NB4 (cell line): ENCODE data around the gene MISP.

Source experiments
- POLR2A ChIP-seq: IDR thresholded peaks from 2 replicates; pipeline ENCODE4 v1.6.1; 2011; ENCODE audit warnings: mild to moderate bottlenecking; ENCODE audit not compliant: insufficient read length; ENCODE audit errors: extremely low read depth
- TF ChIP-seq, protein P1 (sequence below): IDR thresholded peaks from one replicate; pipeline ENCODE4 v1.5.1; 2012; ENCODE audit warnings: low read depth, low read length

- TF ChIP-seq POLR2A = no peak
- TF ChIP-seq, protein P1, sequence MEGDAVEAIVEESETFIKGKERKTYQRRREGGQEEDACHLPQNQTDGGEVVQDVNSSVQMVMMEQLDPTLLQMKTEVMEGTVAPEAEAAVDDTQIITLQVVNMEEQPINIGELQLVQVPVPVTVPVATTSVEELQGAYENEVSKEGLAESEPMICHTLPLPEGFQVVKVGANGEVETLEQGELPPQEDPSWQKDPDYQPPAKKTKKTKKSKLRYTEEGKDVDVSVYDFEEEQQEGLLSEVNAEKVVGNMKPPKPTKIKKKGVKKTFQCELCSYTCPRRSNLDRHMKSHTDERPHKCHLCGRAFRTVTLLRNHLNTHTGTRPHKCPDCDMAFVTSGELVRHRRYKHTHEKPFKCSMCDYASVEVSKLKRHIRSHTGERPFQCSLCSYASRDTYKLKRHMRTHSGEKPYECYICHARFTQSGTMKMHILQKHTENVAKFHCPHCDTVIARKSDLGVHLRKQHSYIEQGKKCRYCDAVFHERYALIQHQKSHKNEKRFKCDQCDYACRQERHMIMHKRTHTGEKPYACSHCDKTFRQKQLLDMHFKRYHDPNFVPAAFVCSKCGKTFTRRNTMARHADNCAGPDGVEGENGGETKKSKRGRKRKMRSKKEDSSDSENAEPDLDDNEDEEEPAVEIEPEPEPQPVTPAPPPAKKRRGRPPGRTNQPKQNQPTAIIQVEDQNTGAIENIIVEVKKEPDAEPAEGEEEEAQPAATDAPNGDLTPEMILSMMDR = no peak
Observed at GRCh38 chr19:703651-704446, 47.1 kb upstream of the MISP start.
